GM12878 (cell line): Measurements from ENCODE around the gene IQCK. TPM values are rescaled to one million over a fixed set of nuclear protein-coding genes. Genes with fewer than 3 reads are reported as not detected.

Source experiments
- ATAC-seq: fragments of 200-7000 bp; cut with Tn5 transposase; 3 replicates; pipeline ENCODE4 v1.9.1; 2020; ENCODE audit warnings: mild to moderate bottlenecking, moderate library complexity
- BruUV-seq: library from RNA; stranded (reverse); fragments of 400-500 nt; replicated peaks from 2 replicates; lab custom pipeline; 2021; lab: Mats Ljungman, UMichigan
- CTCF ChIA-PET: fragments of 300-600 bp; sonication (Branson Sonifier 250); formaldehyde crosslinking; extraction: SDS; loops from one replicate; lab custom pipeline; 2021; ENCODE audit warnings: inconsistent platforms; lab: Yijun Ruan, JAX
- POLR2A ChIA-PET: fragments of 350-600 bp; formaldehyde crosslinking; extraction: SDS; loops from one replicate; lab custom pipeline; 2021; ENCODE audit warnings: inconsistent platforms; lab: Charles Lee
- RAD21 ChIA-PET: fragments of 300-600 bp; sonication (Branson Sonifier 250); formaldehyde crosslinking; loops from one replicate; lab custom pipeline; 2023; ENCODE audit warnings: antibody characterized with exemption; ENCODE audit not compliant: unreplicated experiment; lab: Charles Lee
- SMC1A ChIA-PET: fragments of 300-600 bp; sonication (Branson Sonifier 250); formaldehyde crosslinking; loops from one replicate; lab custom pipeline; 2023; ENCODE audit not compliant: unreplicated experiment, uncharacterized antibody; lab: Charles Lee
- DNase-seq: peaks from one replicate; pipeline ENCODE4 v3.0.0-alpha.2; 2011; ENCODE audit warnings: low read depth, low spot score
- FAIRE-seq: peaks from 3 replicates; lab custom pipeline; 2011; peaks lifted over from hg19 to GRCh38; lab: Jason Lieb, UNC
- H2AFZ ChIP-seq: 2 replicates; pipeline ENCODE4 v1.6.0; 2011; ENCODE audit warnings: low read depth, low read length, control low read depth; ENCODE audit not compliant: control insufficient read depth
- H3K27ac ChIP-seq: 2 replicates; pipeline ENCODE4 v1.5.1; 2011; ENCODE audit warnings: control low read depth; ENCODE audit not compliant: control insufficient read depth, insufficient read depth
- H3K27me3 ChIP-seq, 2 experiments: replicated peaks in 1 of 2; 2 replicates each; pipeline versions ENCODE4 v1.6.0 to v1.6.1; 2011; ENCODE audit warnings: low read length in 1 of 2; ENCODE audit not compliant: control insufficient read depth in 2 of 2, insufficient read depth in 2 of 2
- H3K36me3 ChIP-seq, 2 experiments: 2 replicates each; pipeline ENCODE4 v1.5.1; 2011; ENCODE audit warnings: low read length in 1 of 2; ENCODE audit not compliant: control insufficient read depth in 2 of 2, insufficient read depth in 2 of 2
- H3K4me1 ChIP-seq: 2 replicates; pipeline ENCODE4 v1.6.1; 2011; ENCODE audit warnings: mild to moderate bottlenecking, low read length, moderate library complexity, mixed read lengths; ENCODE audit not compliant: control insufficient read depth, insufficient read depth
- H3K4me2 ChIP-seq: 2 replicates; pipeline ENCODE4 v1.6.0; 2011; ENCODE audit warnings: control low read depth; ENCODE audit not compliant: control insufficient read depth, insufficient read depth
- H3K4me3 ChIP-seq: fragments of 200-600 bp; sonication (generic); 2 replicates; pipeline ENCODE4 v1.5.1; 2016
- H3K79me2 ChIP-seq: 2 replicates; pipeline ENCODE4 v1.6.0; 2011; ENCODE audit warnings: low read length; ENCODE audit not compliant: control insufficient read depth, insufficient read depth
- H3K9ac ChIP-seq: 2 replicates; pipeline ENCODE4 v1.8.0; 2011; ENCODE audit warnings: low read length, control low read depth, mixed read lengths; ENCODE audit not compliant: control insufficient read depth, insufficient read depth
- H3K9me3 ChIP-seq: replicated peaks from 3 replicates; pipeline ENCODE4 v1.5.1; 2011; ENCODE audit warnings: mild to moderate bottlenecking, low read length; ENCODE audit not compliant: control insufficient read depth, insufficient read depth
- H4K20me1 ChIP-seq: 2 replicates; pipeline ENCODE4 v1.6.0; 2011; ENCODE audit not compliant: control insufficient read depth, insufficient read depth
- BCL11A ChIP-seq: IDR thresholded peaks from 2 replicates; pipeline ENCODE4 v1.6.1; 2011; ENCODE audit warnings: low read depth, low read length
- CBX3 ChIP-seq: fragments of 200-600 bp; sonication (generic); IDR thresholded peaks from 2 replicates; pipeline ENCODE4 v1.6.1; 2016; ENCODE audit warnings: low read depth, borderline replicate concordance
- EP300 ChIP-seq, 2 experiments: fragments of 150-350 bp in 1 of 2; IDR thresholded peaks; 2 replicates each; pipeline ENCODE4 v1.6.1; 2011 to 2012; ENCODE audit warnings: low read depth in 2 of 2, low read length in 2 of 2, borderline replicate concordance in 1 of 2, improper control_type of control experiment in 1 of 2, inconsistent platforms in 1 of 2; ENCODE audit not compliant: control insufficient read depth in 1 of 2
- MEF2B ChIP-seq: fragments of 450-650 bp; IDR thresholded peaks from 2 replicates; pipeline ENCODE4 v1.6.1; 2018; ENCODE audit warnings: mild to moderate bottlenecking, moderate library complexity; ENCODE audit not compliant: partially characterized antibody, poor library complexity, severe bottlenecking
- ZNF384 ChIP-seq: IDR thresholded peaks from 2 replicates; pipeline ENCODE4 v1.6.1; 2012; ENCODE audit warnings: low read depth, mild to moderate bottlenecking, low read length, improper control_type of control experiment, borderline replicate concordance
- ZZZ3 ChIP-seq: IDR thresholded peaks from 2 replicates; pipeline ENCODE4 v1.6.1; 2011; ENCODE audit warnings: low read depth; ENCODE audit not compliant: control insufficient read depth, insufficient read length
- WGBS: methylation state at CpG from one replicate; pipeline ENCODE4 v1.1.6; 2016; ENCODE audit warnings: low lambda C conversion rate; ENCODE audit not compliant: insufficient replicate concordance, insufficient coverage; ENCODE audit errors: missing lambda C conversion rate; 5-methylcytosine and 5-hydroxymethylcytosine counted together
- in situ Hi-C: fragments of 300-500 bp; cut with MboI; formaldehyde crosslinking; loops from 9 replicates; pipeline ENCODE4 v1.14.3; 2018; ENCODE audit warnings: mixed read lengths
- intact Hi-C: fragments of 100-400 bp; cut with micrococcal nuclease; formaldehyde crosslinking; loops from one replicate; pipeline ENCODE4 v1.14.2; 2022; ENCODE audit not compliant: unreplicated experiment
- polyA plus RNA-seq, 11 experiments: library from polyadenylated mRNA; depleted of rRNA in 4 of 11; unstranded in 6 of 11; stranded (reverse) in 5 of 11; fragments of >200 nt; fragmentation: Nextera tagmentation in 4 of 11; fragmentation: Illumina TruSeq in 1 of 11; extraction: Ambion mirVana in 4 of 11; extraction: Trizol in 1 of 11; gene quantifications; 1 replicate in 1 of 11; 2 replicates in 10 of 11; pipeline versions ENCODE4 v1.2.1 to v1.2.3, GENCODE V29; 2011 to 2016; ENCODE audit warnings: inconsistent platforms in 2 of 11, missing spikeins in 2 of 11, low read depth in 1 of 11
- total RNA-seq, 4 experiments: library from RNA; depleted of rRNA in 3 of 4; stranded (reverse); fragments of >200 nt in 3 of 4; fragmentation: Illumina TruSeq in 1 of 4; extraction: Trizol in 1 of 4; gene quantifications; 2 replicates each; pipeline versions ENCODE4 v1.2.1 to v1.2.3, GENCODE V29; 2013 to 2021
- TF ChIP-seq, protein P1 (sequence below): IDR thresholded peaks from 2 replicates; pipeline ENCODE4 v1.6.1; 2011; ENCODE audit warnings: borderline replicate concordance, low read depth, mild to moderate bottlenecking, moderate library complexity, mixed read lengths, low read length; ENCODE audit not compliant: insufficient read depth; ENCODE audit errors: extremely low read length
- TF ChIP-seq, protein P2 (sequence below): fragments of 450-650 bp; formaldehyde crosslinking; IDR thresholded peaks from 2 replicates; pipeline ENCODE4 v1.5.0; 2022; ENCODE audit warnings: mild to moderate bottlenecking, missing genetic modification characterization
- TF ChIP-seq, protein P3 (sequence below): fragments of 450-650 bp; IDR thresholded peaks from 2 replicates; pipeline ENCODE4 v1.6.1; 2017; ENCODE audit warnings: low read depth, mild to moderate bottlenecking, moderate library complexity

The IQCK gene
- total and polyA plus RNA-seq, 10 of the 15 experiments (the other 5 are each of a cell fraction or from before 2014, with no cell fraction given) = 1.0 to 4.2 (median 2.4) TPM

- H3K9ac ChIP-seq = no peak overlapping the region
- no TSS peak for BruUV-seq
- in situ Hi-C loops = no loop called here
- no peak for DNase-seq
- no peak overlapping the region for H2AFZ ChIP-seq
- FAIRE-seq = no peak
- no peak overlapping the region for H3K4me2 ChIP-seq
- POLR2A ChIA-PET = no interaction called here
- intact Hi-C loops = no loop called here
- ATAC-seq = no peak
- no peak overlapping the region for H3K27ac ChIP-seq
- no peaks in the 10 kb centered on the region for H3K36me3 ChIP-seq
- no peaks in the 10 kb centered on the region for H3K79me2 ChIP-seq
- CTCF ChIA-PET = no interaction called here
- H3K9me3 ChIP-seq = no peaks in the 10 kb centered on the region
- H3K4me1 ChIP-seq = no peaks in the 10 kb centered on the region
- TF ChIP-seq, protein P1, sequence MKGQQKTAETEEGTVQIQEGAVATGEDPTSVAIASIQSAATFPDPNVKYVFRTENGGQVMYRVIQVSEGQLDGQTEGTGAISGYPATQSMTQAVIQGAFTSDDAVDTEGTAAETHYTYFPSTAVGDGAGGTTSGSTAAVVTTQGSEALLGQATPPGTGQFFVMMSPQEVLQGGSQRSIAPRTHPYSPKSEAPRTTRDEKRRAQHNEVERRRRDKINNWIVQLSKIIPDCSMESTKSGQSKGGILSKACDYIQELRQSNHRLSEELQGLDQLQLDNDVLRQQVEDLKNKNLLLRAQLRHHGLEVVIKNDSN = no peak
- no peak for TF ChIP-seq EP300 (IDR thresholded peaks at IDR 0.05; ENCODE audit: borderline replicate concordance in 1 of 2, control insufficient read depth in 1 of 2, low read depth in 2 of 2, low read length in 2 of 2)
- TF ChIP-seq, all 136 proteins: peak for 0
- H4K20me1 ChIP-seq = no peaks in the 10 kb centered on the region
- ChIA-PET SMC1A (no interaction called here), RAD21 (no interaction called here)
- H3K27me3 ChIP-seq = no peaks in the 10 kb centered on the region
- no peak overlapping the region for H3K4me3 ChIP-seq
- WGBS = 19% methylated on average over 6 of the region's 6 CpGs
Measured at GRCh38 chr16:19875900-19876299, 157.8 kb downstream of the IQCK start.

DNA sequence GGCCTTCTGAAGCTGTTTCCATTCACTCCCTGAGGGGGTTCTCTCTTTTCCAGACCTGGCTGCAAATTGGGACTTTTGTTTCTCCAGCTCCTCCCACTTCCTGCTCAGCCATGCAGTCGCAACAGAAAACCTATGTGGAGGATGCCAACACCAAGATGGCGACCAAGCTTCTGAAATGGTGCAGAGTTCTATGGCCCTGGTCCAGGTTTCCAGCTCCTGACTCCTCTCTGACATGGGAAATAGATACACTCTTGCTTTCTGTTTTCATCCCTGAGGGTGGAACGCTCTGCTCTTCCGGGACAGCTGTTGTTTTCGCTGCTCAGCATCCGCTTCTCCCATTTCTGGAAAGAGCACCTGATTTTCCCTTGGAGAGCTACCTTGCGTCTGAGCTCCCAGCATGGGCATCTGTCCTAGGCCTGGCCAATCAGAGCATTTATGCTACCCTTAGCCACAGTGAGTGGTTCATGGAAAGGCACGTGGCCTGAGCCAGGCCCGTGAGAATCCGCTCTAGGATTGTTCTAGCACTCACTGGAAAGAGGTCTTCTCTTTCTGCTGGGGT is 158.5 kb downstream of the IQCK start:
- no peak overlapping the region for H3K27ac ChIP-seq
- H3K79me2 ChIP-seq = no peaks in the 10 kb centered on the region
- ChIA-PET RAD21 (no interaction called here), SMC1A (interaction anchor here (0.6 kb wide), 1 partner anchor 14 kb away, joined by 3 read pairs; no protein-coding TSS in a partner anchor), CTCF (interaction anchor here (0.7 kb wide), 1 partner anchor 10 kb away, joined by 3 read pairs; no protein-coding TSS in a partner anchor), POLR2A (interaction anchor here (0.5 kb wide), 1 partner anchor 22 kb away, joined by 3 read pairs; no protein-coding TSS in a partner anchor)
- H3K9ac ChIP-seq = no peak overlapping the region
- H3K36me3 ChIP-seq = no peaks in the 10 kb centered on the region
- FAIRE-seq (no peak), DNase-seq (no peak), ATAC-seq (no peak)
- in situ Hi-C loops (no loop called here), intact Hi-C loops (no loop called here)
- no peak overlapping the region for H2AFZ ChIP-seq
- no peak overlapping the region for H3K4me3 ChIP-seq
- no peaks in the 10 kb centered on the region for H3K9me3 ChIP-seq
- BruUV-seq = no TSS peak
- no peaks in the 10 kb centered on the region for H3K27me3 ChIP-seq
- WGBS = 65% methylated on average over 10 of the region's 10 CpGs
- H4K20me1 ChIP-seq = no peaks in the 10 kb centered on the region
- H3K4me1 ChIP-seq = no peaks in the 10 kb centered on the region
- no peak overlapping the region for H3K4me2 ChIP-seq
- TF ChIP-seq, protein P2, sequence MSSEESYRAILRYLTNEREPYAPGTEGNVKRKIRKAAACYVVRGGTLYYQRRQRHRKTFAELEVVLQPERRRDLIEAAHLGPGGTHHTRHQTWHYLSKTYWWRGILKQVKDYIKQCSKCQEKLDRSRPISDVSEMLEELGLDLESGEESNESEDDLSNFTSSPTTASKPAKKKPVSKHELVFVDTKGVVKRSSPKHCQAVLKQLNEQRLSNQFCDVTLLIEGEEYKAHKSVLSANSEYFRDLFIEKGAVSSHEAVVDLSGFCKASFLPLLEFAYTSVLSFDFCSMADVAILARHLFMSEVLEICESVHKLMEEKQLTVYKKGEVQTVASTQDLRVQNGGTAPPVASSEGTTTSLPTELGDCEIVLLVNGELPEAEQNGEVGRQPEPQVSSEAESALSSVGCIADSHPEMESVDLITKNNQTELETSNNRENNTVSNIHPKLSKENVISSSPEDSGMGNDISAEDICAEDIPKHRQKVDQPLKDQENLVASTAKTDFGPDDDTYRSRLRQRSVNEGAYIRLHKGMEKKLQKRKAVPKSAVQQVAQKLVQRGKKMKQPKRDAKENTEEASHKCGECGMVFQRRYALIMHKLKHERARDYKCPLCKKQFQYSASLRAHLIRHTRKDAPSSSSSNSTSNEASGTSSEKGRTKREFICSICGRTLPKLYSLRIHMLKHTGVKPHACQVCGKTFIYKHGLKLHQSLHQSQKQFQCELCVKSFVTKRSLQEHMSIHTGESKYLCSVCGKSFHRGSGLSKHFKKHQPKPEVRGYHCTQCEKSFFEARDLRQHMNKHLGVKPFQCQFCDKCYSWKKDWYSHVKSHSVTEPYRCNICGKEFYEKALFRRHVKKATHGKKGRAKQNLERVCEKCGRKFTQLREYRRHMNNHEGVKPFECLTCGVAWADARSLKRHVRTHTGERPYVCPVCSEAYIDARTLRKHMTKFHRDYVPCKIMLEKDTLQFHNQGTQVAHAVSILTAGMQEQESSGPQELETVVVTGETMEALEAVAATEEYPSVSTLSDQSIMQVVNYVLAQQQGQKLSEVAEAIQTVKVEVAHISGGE (CRISPR knock-in tag) = no peak
- TF ChIP-seq, protein P3, sequence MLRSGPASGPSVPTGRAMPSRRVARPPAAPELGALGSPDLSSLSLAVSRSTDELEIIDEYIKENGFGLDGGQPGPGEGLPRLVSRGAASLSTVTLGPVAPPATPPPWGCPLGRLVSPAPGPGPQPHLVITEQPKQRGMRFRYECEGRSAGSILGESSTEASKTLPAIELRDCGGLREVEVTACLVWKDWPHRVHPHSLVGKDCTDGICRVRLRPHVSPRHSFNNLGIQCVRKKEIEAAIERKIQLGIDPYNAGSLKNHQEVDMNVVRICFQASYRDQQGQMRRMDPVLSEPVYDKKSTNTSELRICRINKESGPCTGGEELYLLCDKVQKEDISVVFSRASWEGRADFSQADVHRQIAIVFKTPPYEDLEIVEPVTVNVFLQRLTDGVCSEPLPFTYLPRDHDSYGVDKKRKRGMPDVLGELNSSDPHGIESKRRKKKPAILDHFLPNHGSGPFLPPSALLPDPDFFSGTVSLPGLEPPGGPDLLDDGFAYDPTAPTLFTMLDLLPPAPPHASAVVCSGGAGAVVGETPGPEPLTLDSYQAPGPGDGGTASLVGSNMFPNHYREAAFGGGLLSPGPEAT = no peak
- TF ChIP-seq ZZZ3 (no peak), CBX3 (no peak), ZNF384 (no peak), MEF2B (no peak), BCL11A (no peak)
